Karpas-422 (cell line): Measurements from ENCODE around the gene XRN2. TPM values are rescaled to one million over a fixed set of nuclear protein-coding genes. Genes with fewer than 3 reads are reported as not detected.

Source experiments
- DNase-seq: peaks from one replicate; pipeline ENCODE4 v3.0.0-alpha.2; 2015
- H2AFZ ChIP-seq: fragments of 200-600 bp; sonication (generic); 2 replicates; pipeline ENCODE4 v1.6.1; 2014; ENCODE audit warnings: antibody characterized with exemption, low read length, mixed read lengths
- H3K27ac ChIP-seq: fragments of 200-600 bp; sonication (generic); 2 replicates; pipeline ENCODE4 v1.5.1; 2014; ENCODE audit warnings: mild to moderate bottlenecking, low read length, moderate library complexity
- H3K27me3 ChIP-seq: fragments of 200-600 bp; sonication (generic); 2 replicates; pipeline ENCODE4 v1.6.1; 2014; ENCODE audit warnings: low read length, mixed read lengths
- H3K36me3 ChIP-seq: fragments of 200-600 bp; sonication (generic); 2 replicates; pipeline ENCODE4 v1.6.1; 2014; ENCODE audit warnings: low read length, mixed read lengths; ENCODE audit not compliant: insufficient read depth
- H3K4me1 ChIP-seq: fragments of 200-600 bp; sonication (generic); 2 replicates; pipeline ENCODE4 v1.6.1; 2014; ENCODE audit warnings: mild to moderate bottlenecking, low read length, mixed read lengths
- H3K4me2 ChIP-seq: fragments of 200-600 bp; sonication (generic); 2 replicates; pipeline ENCODE4 v1.6.1; 2014; ENCODE audit warnings: low read length, low read depth, mild to moderate bottlenecking; ENCODE audit not compliant: poor library complexity, severe bottlenecking
- H3K4me3 ChIP-seq: fragments of 200-600 bp; sonication (generic); 2 replicates; pipeline ENCODE4 v1.5.1; 2014; ENCODE audit warnings: mild to moderate bottlenecking, antibody characterized with exemption, low read length, mixed read lengths
- H3K79me2 ChIP-seq: fragments of 200-600 bp; sonication (generic); 2 replicates; pipeline ENCODE4 v1.6.1; 2014; ENCODE audit warnings: mild to moderate bottlenecking, low read length, mixed read lengths
- H3K9ac ChIP-seq: fragments of 200-600 bp; sonication (generic); 2 replicates; pipeline ENCODE4 v1.6.0; 2014; ENCODE audit warnings: low read length
- H3K9me2 ChIP-seq: fragments of 200-600 bp; sonication (generic), shearing (Covaris generic); replicated peaks from 2 replicates; pipeline ENCODE4 v1.6.0; 2014; ENCODE audit warnings: mild to moderate bottlenecking, low read length, moderate library complexity; ENCODE audit not compliant: insufficient read depth
- H3K9me3 ChIP-seq: fragments of 300-700, 200-600 bp; sonication (generic); 2 replicates; pipeline ENCODE4 v1.6.1; 2014; ENCODE audit warnings: low read length, mixed read lengths
- H4K20me1 ChIP-seq: fragments of 200-600 bp; sonication (generic); 2 replicates; pipeline ENCODE4 v1.6.1; 2014; ENCODE audit warnings: mild to moderate bottlenecking, antibody characterized with exemption, low read length, low read depth; ENCODE audit not compliant: insufficient read depth
- total RNA-seq: library from RNA; depleted of rRNA; stranded (reverse); fragments of >200 nt; shearing (Covaris generic); gene quantifications from 2 replicates; pipeline ENCODE4 v1.2.3, GENCODE V29; 2014; ENCODE audit warnings: low replicate concordance

The XRN2 gene
- total RNA-seq, 1 experiment from 2014 or later, result 55.6 TPM

DNA sequence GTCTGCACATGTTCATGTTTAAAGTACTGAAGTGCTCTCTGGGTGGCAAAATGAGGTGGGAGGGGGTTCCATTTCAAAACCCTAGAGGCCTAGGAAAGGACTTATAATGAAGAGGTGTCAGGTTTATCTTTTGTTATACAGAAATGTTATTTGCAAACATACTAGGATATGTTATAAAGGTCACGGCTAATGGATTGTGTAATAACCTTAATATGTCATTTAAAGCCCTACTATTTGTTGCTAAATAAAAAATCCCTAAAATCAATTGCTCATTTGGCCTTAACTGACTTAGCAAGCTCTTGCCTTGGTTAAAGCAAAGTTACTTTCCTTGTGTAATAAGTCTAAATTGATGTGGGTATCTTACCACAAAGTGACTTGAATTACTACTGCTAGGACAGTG is 85.4 kb downstream of the XRN2 start:
- Histone ChIP-seq H3K4me3 (no peak overlapping the region), H3K79me2 (no peaks in the 10 kb centered on the region), H3K9ac (no peak overlapping the region), H2AFZ (no peak overlapping the region), H3K9me2 (no peaks in the 10 kb centered on the region), H3K4me1 (peaks cover 4% of the 10 kb centered on the region; the same call in 1 of the 2 replicates), H3K27me3 (no peaks in the 10 kb centered on the region), H3K4me2 (no peak overlapping the region), H3K36me3 (peaks cover 20% of the 10 kb centered on the region; the same call in 1 of the 2 replicates), H3K27ac (no peak overlapping the region), H3K9me3 (no peaks in the 10 kb centered on the region), H4K20me1 (no peaks in the 10 kb centered on the region)
- DNase-seq, result no peak

DNA sequence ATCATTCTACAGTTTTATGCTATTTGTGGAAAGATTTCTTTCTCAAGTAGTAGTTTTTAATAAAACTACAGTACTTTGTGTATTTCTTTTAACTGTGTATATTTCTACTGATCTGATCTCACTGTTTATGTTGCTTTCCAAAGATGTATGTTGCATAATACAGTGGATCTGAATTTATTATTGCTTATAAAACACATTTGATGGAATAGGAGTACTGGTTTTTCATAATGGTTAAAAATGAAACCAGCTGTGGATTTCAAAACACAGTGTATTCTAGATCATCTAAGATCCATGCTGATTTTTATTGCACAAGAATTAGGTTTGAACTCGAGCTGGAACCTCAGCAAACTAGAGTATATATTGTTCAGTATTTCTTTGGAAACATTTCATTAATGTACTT is 86.2 kb downstream of the XRN2 start:
- Histone ChIP-seq H3K4me3 (no peak overlapping the region), H3K4me1 (peaks cover 4% of the 10 kb centered on the region; the same call in 1 of the 2 replicates), H3K79me2 (no peaks in the 10 kb centered on the region), H4K20me1 (no peaks in the 10 kb centered on the region), H3K9me3 (no peaks in the 10 kb centered on the region), H3K4me2 (no peak overlapping the region), H3K9ac (no peak overlapping the region), H3K36me3 (peaks cover 18% of the 10 kb centered on the region; the same call in 1 of the 2 replicates), H3K27me3 (no peaks in the 10 kb centered on the region), H2AFZ (no peak overlapping the region), H3K9me2 (no peaks in the 10 kb centered on the region), H3K27ac (no peak overlapping the region)
- no peak for DNase-seq

DNA sequence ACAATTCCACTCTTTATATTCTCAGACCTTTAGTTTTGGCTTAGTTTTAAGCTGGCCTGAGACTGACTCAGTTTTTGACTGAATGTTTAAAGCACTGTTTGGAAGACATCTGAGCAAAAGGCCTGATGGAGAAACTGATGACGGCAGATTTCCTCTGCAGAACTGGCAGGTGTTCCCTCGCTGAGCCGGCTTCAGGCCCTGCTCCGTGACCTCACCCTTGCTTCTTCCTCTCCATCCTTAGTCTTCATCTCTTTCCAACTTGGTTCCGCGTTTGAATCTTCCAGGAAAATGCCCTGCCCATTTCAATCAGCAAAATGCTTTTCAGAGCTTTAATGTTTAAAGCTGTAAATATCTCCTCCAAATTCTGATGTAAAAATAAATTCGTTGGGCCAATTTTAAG is 87.6 kb downstream of the XRN2 start:
- H4K20me1 ChIP-seq, result no peaks in the 10 kb centered on the region
- no peak for DNase-seq
- H3K9me2 ChIP-seq, result no peaks in the 10 kb centered on the region

DNA sequence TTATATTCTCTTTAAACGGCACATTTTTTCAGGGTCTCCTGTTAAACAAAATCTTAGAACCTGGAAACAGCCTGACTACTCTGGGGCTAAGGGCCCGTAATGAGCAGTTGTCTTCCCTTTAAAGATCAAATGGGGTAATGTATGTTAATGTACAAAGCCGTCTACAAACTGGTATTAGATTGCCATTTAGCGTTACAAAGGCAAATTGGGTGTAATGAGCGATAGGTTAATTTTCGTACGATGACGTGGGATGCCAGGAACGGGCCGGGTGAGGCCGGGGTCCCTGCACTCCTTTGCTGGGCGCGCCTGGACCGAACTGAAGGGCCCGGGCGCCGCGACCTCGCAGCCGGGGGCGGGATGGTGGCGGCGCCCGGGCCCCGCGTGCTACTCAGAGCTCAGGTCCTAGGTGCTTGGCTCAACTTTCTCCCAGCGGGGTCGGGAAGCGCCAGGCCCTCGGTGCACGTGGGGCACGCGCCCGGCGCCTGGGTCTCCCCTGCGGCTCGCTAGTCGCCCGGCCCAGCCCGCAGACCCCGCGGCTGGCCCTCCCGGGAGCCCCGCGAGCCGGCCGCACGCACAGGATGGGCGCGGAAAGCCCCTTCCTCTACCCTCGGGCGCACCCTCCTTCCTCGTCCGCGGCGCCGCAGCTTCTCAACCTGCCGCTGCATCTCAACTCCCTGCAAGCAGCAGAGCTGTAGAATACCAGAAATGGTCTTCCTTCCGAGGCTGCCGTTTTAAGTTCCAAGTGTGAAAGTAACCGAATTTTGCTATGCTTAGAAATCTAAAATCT is 88.2 kb downstream of the XRN2 start:
- Histone ChIP-seq H3K9me2 (no peaks in the 10 kb centered on the region), H3K36me3 (peaks cover 8% of the 10 kb centered on the region; the same call in 1 of the 2 replicates), H3K4me2 (no peak overlapping the region), H3K27ac (no peak overlapping the region), H2AFZ (no peak overlapping the region), H3K27me3 (no peaks in the 10 kb centered on the region), H3K4me1 (peaks cover 4% of the 10 kb centered on the region; the same call in 1 of the 2 replicates), H3K9ac (no peak overlapping the region), H3K4me3 (no peak overlapping the region), H4K20me1 (no peaks in the 10 kb centered on the region), H3K9me3 (no peaks in the 10 kb centered on the region), H3K79me2 (no peaks in the 10 kb centered on the region)
- DNase-seq, result no peak

More for the DNA sequence above, 87.6 kb downstream of the XRN2 start:
- no peak overlapping the region for H3K27ac ChIP-seq
- peaks cover 4% of the 10 kb centered on the region; the same call in 1 of the 2 replicates for H3K4me1 ChIP-seq
- H3K27me3 ChIP-seq, result no peaks in the 10 kb centered on the region
- H3K4me3 ChIP-seq, result no peak overlapping the region
- peaks cover 13% of the 10 kb centered on the region; the same call in 1 of the 2 replicates for H3K36me3 ChIP-seq
- H3K79me2 ChIP-seq, result no peaks in the 10 kb centered on the region
- H3K4me2 ChIP-seq, result no peak overlapping the region
- no peak overlapping the region for H3K9ac ChIP-seq
- H2AFZ ChIP-seq, result no peak overlapping the region
- no peaks in the 10 kb centered on the region for H3K9me3 ChIP-seq

DNA sequence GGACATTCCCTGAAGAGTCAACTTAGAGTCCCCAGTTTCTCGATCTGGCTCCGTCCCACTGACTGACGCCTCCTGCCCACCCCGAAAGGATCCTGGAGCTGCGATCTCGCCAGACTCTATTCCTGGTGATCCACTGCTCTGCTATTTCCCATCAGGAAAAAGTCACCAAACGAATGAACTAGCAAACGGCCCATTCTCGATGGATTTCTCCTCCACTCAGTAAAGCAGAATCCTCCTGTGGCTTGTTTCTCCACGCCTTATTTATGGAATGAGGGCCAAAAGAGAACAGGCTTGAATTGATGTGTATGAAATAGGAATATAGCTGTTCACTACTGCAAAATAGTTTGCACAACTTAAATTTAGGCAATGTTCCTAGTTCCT is 88.8 kb downstream of the XRN2 start:
- Histone ChIP-seq H2AFZ (no peak overlapping the region), H3K9ac (no peak overlapping the region), H3K79me2 (no peaks in the 10 kb centered on the region), H4K20me1 (no peaks in the 10 kb centered on the region), H3K27me3 (no peaks in the 10 kb centered on the region), H3K36me3 (peaks cover 8% of the 10 kb centered on the region; the same call in 1 of the 2 replicates), H3K4me1 (peaks cover 4% of the 10 kb centered on the region; the same call in 1 of the 2 replicates), H3K9me2 (no peaks in the 10 kb centered on the region), H3K27ac (no peak overlapping the region), H3K4me2 (no peak overlapping the region), H3K4me3 (no peak overlapping the region), H3K9me3 (no peaks in the 10 kb centered on the region)
- DNase-seq, result no peak

DNA sequence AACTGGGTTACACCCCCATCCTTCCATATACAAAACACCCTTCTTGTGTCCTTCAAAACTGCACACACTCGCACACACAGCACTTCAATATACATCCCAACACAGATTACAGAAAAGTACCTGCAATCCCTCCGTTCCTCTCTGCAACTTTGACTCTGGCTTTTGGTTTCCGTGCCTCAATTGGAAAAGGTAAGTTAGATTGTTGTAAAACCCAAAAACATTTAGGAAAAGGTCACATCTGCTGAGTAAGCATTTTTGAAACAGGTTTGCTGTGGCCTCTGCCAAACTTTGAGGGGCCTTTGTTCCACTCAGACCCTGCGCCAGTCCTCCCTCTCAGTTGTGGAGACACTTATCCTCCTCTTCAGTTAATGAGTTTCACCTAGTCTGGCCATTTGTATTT is 90.0 kb downstream of the XRN2 start:
- Histone ChIP-seq H3K36me3 (peaks cover 4% of the 10 kb centered on the region; the same call in 1 of the 2 replicates), H3K27ac (no peak overlapping the region), H3K79me2 (no peaks in the 10 kb centered on the region), H2AFZ (no peak overlapping the region), H3K4me3 (no peak overlapping the region), H3K9ac (no peak overlapping the region), H3K4me2 (no peak overlapping the region), H3K27me3 (no peaks in the 10 kb centered on the region), H3K4me1 (no peaks in the 10 kb centered on the region), H3K9me3 (no peaks in the 10 kb centered on the region), H3K9me2 (no peaks in the 10 kb centered on the region), H4K20me1 (no peaks in the 10 kb centered on the region)
- no peak for DNase-seq

DNA sequence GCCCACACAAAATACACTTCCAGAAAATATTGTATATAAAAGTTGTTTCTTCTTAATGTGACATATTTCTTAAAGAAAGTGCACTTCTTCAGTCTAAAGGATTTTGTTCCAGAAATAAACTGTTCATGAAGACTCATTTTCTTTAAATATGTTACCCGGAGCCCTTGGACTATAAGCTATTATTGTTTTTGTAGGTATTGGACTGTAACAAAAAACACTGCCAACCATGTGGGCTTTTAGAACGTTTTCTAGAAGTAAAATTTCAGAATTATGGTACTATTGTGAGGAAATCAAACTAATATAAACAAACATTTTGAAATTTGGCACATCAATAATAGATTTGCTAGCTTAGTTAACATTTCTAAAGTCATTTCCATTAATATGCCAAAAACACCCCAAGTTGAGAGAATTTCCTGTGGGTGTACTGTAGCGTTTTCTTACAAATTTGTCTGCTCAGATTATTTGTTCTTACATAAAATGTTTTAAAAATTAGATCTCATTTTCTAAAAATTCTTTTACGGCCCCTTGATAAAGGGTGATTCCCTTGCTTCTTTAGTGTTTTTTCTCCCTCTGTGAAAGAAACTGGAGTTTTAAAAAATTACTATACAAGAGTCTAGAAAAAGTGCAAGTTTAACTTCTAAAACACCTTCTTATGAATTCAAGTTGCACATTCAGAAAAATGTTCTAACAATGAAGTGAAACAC is 90.8 kb downstream of the XRN2 start:
- H3K27me3 ChIP-seq, result no peaks in the 10 kb centered on the region
- DNase-seq, result no peak
- no peaks in the 10 kb centered on the region for H3K9me3 ChIP-seq
- H3K27ac ChIP-seq, result no peak overlapping the region
- no peak overlapping the region for H3K4me3 ChIP-seq
- H2AFZ ChIP-seq, result no peak overlapping the region
- no peaks in the 10 kb centered on the region for H3K9me2 ChIP-seq
- H3K4me1 ChIP-seq, result no peaks in the 10 kb centered on the region
- H4K20me1 ChIP-seq, result no peaks in the 10 kb centered on the region
- H3K36me3 ChIP-seq, result peaks cover 4% of the 10 kb centered on the region; the same call in 1 of the 2 replicates
- H3K4me2 ChIP-seq, result no peak overlapping the region
- H3K79me2 ChIP-seq, result no peaks in the 10 kb centered on the region
- H3K9ac ChIP-seq, result no peak overlapping the region

DNA sequence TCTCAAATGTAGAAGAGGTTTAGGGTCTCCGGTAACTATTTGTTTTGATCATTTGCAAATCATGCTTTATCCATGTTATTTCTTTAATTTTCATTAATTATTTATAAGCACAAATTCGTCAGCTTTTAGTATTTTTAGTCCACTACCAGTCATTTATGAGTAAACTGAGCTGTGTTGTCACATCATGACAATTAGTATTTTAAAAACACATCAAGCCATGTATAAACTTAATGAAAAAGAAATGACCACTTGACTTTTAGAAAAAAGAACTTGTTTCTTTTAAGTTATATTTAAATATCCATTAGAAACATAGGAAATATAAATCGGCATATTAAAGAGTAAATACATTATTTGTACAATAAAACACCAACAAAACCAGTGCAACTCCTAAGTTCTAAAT is 91.4 kb downstream of the XRN2 start:
- H3K9ac ChIP-seq, result no peak overlapping the region
- H3K9me2 ChIP-seq, result no peaks in the 10 kb centered on the region
- no peak overlapping the region for H3K27ac ChIP-seq
- H3K4me3 ChIP-seq, result no peak overlapping the region
- H3K4me2 ChIP-seq, result no peak overlapping the region
- H3K27me3 ChIP-seq, result no peaks in the 10 kb centered on the region
- H3K79me2 ChIP-seq, result no peaks in the 10 kb centered on the region
- H4K20me1 ChIP-seq, result no peaks in the 10 kb centered on the region
- no peaks in the 10 kb centered on the region for H3K9me3 ChIP-seq
- no peaks in the 10 kb centered on the region for H3K36me3 ChIP-seq
- no peaks in the 10 kb centered on the region for H3K4me1 ChIP-seq
- no peak overlapping the region for H2AFZ ChIP-seq
- no peak for DNase-seq
